ENCODE data around the gene INPP5D.

The INPP5D gene

DNA sequence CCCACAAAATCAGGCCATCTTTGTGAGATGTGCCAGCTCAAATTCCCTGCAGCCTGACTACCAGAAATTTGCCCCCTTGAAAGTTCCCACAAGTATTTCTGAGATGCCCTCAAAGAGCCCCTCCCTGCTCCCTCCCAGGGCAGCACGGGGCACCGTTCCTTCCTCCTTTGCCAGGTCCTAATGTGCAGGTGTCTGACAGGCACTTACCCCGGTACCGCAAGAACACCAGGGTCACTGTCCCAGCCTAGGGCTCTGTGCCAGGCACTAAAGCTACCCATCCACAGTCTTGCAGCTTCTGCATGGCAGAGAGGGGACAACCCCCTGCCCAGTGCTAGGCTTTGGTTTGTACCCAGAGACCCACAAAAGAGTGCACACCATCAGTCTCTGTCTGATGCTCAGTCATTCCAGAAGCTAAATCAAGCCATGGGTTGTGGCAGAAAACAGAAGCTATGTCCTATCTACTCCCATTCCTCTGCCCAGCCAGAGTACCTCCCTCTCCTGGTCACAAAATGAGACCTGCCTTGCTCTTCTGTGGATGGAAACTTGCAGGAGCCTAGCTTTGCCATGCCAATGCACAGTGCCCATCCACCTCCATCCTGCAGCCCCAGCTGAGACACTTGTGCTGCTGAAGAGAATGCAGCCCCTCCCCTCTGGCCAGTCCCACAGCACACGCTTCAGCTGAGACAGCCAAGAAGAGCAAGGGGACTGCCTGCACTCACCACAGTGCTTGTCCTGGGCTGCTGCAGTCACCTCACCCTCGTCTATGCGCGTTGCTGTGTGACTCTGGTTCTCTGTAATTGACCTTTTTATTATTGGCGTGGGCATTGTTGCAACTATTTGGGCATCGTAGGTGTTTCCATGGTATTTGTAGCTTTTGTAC is 48.7 kb downstream of the INPP5D start:
- Histone ChIP-seq H3K27me3 (no peaks in the 10 kb centered on the region), H3K4me3 (ENCODE audit: low read depth in 1 of 2, low read length in 1 of 2) (no peak overlapping the region), H3K4me1 (ENCODE audit: control insufficient read depth in 1 of 2, insufficient read depth in 1 of 2, low read depth in 1 of 2, low read length in 1 of 2) (peaks cover 19 to 35% of the 10 kb centered on the region in 2 experiments), H3K27ac (peak overlapping the region; percentile 69), H3K9me3 (no peaks in the 10 kb centered on the region), H3K36me3 (no peaks in the 10 kb centered on the region)
- TF ChIP-seq, protein P1, sequence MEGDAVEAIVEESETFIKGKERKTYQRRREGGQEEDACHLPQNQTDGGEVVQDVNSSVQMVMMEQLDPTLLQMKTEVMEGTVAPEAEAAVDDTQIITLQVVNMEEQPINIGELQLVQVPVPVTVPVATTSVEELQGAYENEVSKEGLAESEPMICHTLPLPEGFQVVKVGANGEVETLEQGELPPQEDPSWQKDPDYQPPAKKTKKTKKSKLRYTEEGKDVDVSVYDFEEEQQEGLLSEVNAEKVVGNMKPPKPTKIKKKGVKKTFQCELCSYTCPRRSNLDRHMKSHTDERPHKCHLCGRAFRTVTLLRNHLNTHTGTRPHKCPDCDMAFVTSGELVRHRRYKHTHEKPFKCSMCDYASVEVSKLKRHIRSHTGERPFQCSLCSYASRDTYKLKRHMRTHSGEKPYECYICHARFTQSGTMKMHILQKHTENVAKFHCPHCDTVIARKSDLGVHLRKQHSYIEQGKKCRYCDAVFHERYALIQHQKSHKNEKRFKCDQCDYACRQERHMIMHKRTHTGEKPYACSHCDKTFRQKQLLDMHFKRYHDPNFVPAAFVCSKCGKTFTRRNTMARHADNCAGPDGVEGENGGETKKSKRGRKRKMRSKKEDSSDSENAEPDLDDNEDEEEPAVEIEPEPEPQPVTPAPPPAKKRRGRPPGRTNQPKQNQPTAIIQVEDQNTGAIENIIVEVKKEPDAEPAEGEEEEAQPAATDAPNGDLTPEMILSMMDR (IDR thresholded peaks at IDR 0.05) = no peak

DNA sequence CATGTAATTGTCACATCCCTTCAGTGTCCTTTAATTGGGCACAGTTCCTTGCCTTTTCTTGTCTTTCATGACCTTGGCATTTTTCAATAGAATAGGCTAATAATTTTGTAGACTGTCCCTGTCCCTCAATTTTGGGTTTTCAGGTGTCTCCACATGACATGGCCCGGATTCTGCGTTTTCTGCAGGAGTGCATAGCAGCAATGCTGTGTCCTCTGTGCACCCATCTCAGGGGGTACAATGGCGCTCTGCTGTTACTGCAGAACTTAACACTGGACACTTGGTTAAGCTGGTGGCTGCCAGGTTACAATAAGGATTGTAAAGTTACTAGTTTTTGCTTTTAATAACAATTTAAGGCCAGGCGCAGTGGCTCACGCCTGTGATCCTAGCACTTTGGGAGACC is 51.3 kb downstream of the INPP5D start:
- peaks cover 28 to 39% of the 10 kb centered on the region in 2 experiments for H3K4me1 ChIP-seq (ENCODE audit: control insufficient read depth in 1 of 2, insufficient read depth in 1 of 2, low read depth in 1 of 2, low read length in 1 of 2)
- no peaks in the 10 kb centered on the region for H3K27me3 ChIP-seq
- H3K9me3 ChIP-seq = no peaks in the 10 kb centered on the region
- no peak overlapping the region for H3K27ac ChIP-seq
- no peak overlapping the region for H3K4me3 ChIP-seq (ENCODE audit: low read depth in 1 of 2, low read length in 1 of 2)
- TF ChIP-seq, protein P1 (IDR thresholded peaks at IDR 0.05) = no peak
- H3K36me3 ChIP-seq = peaks cover 7% of the 10 kb centered on the region

DNA sequence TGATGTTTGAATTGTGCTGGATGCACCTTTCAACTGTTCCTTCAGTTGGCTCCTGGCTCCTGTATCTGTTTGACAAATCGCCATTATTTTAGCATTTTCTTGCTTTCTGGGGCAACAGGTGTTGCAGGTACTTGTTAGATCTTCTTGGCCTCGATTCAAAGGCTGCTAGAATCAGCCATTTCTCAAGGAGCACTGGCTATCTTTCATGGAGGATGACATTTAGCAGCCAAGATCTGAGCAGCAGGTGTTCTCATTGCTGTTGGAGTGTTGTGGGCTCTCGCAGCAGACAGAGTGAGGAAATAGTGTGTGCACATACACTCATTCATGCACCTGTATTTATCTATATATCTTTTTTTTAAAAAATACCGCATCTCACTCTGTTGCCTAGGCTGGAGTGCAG is 52.2 kb downstream of the INPP5D start:
- H3K4me1 ChIP-seq (ENCODE audit: control insufficient read depth in 1 of 2, insufficient read depth in 1 of 2, low read depth in 1 of 2, low read length in 1 of 2) = peaks cover 34 to 41% of the 10 kb centered on the region in 2 experiments
- no peak overlapping the region for H3K4me3 ChIP-seq (ENCODE audit: low read depth in 1 of 2, low read length in 1 of 2)
- TF ChIP-seq, protein P1 (IDR thresholded peaks at IDR 0.05) = no peak
- H3K27me3 ChIP-seq = no peaks in the 10 kb centered on the region
- H3K36me3 ChIP-seq = peaks cover 9% of the 10 kb centered on the region
- peak overlapping the region; percentile 63 for H3K27ac ChIP-seq
- no peaks in the 10 kb centered on the region for H3K9me3 ChIP-seq

DNA sequence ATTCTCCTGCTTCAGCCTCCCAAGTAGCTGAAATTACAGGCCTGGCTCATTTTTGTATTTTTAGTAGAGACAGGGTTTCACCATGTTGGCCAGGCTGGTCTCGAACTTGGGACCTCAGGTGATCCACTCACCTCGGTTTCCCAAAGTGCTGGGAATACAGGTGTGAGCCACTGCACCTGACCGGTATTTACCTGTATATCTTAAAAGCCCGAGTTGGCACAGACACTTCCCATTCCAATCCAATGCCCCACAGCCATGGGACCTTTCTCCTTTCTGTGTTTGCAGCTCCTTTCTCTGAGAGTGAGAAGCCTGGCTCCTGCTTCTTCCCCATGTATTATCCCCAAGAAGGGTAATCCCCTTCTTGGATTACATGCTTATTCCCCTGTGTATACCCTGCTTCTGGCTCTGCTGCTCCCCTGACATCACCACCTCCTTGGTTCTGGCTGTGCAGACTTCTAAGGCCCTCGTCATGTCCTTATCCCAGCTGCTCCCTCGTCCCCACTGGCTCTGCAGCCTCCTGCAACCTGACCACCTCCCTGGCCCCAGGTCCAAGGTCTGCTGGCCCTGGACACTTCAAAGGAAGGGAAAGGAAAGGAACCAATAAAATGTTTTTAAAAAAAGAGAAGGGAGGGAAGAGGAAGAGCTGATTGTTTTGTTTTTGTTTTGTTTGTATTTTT is 52.8 kb downstream of the INPP5D start:
- H3K27ac ChIP-seq = peak overlapping the region; percentile 63
- TF ChIP-seq, protein P1 (IDR thresholded peaks at IDR 0.05) = no peak
- H3K4me1 ChIP-seq (ENCODE audit: control insufficient read depth in 1 of 2, insufficient read depth in 1 of 2, low read depth in 1 of 2, low read length in 1 of 2) = peaks cover 39 to 41% of the 10 kb centered on the region in 2 experiments
- H3K4me3 ChIP-seq (ENCODE audit: low read depth in 1 of 2, low read length in 1 of 2) = no peak overlapping the region
- peaks cover 15% of the 10 kb centered on the region for H3K36me3 ChIP-seq
- no peaks in the 10 kb centered on the region for H3K27me3 ChIP-seq
- no peaks in the 10 kb centered on the region for H3K9me3 ChIP-seq

DNA sequence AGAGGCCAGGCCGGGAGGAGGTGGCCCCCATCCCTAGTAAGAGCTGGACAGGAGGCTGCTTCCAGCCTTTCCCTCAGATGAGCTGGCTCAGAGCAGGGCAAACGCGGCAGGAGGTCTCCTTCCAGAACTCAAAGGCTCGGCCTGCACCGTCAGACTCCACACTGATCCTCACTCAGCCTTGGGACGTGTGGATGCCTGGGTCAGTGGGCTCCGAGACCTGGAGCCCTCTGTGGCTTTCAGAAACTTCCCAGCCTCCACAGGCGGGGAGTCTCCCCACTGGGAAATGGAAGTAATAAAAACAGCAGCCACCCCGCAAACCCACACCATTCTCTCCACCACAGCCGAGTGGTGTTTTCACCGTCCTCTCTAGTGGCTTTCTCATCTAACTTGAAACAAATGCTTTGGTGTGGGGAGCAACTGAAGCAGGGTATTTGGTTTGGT is 54.3 kb downstream of the INPP5D start:
- Histone ChIP-seq H3K27me3 (no peaks in the 10 kb centered on the region), H3K4me1 (ENCODE audit: control insufficient read depth in 1 of 2, insufficient read depth in 1 of 2, low read depth in 1 of 2, low read length in 1 of 2) (peaks cover 27 to 31% of the 10 kb centered on the region in 2 experiments), H3K27ac (peak overlapping the region; percentile 39), H3K36me3 (peaks cover 25% of the 10 kb centered on the region), H3K9me3 (no peaks in the 10 kb centered on the region), H3K4me3 (ENCODE audit: low read depth in 1 of 2, low read length in 1 of 2) (no peak overlapping the region)
- TF ChIP-seq, protein P1 (IDR thresholded peaks at IDR 0.05) = no peak
